Keratinocyte (primary cell): ENCODE data around the gene CDC42. TPM values are rescaled to one million over a fixed set of nuclear protein-coding genes. Genes with fewer than 3 reads are reported as not detected.
A peak's percentile ranks its signal among the peaks of the same experiment; 100 is the strongest.

ENCODE experiments used
- DNase-seq: peaks from one replicate; pipeline ENCODE4 v3.0.0-alpha.2; 2011; ENCODE audit warnings: low read depth, missing footprints, low spot score
- FAIRE-seq: peaks from 2 replicates; lab custom pipeline; 2011; peaks lifted over from hg19 to GRCh38; lab: Jason Lieb, UNC
- H2AFZ ChIP-seq: 2 replicates; pipeline ENCODE4 v1.6.0; 2012; ENCODE audit warnings: low read length, control low read depth, inconsistent platforms; ENCODE audit not compliant: control insufficient read depth
- H3K27ac ChIP-seq: 2 replicates; pipeline ENCODE4 v1.5.1; 2011; ENCODE audit warnings: low read length; ENCODE audit not compliant: control insufficient read depth, insufficient read depth
- H3K27me3 ChIP-seq: 3 replicates; pipeline ENCODE4 v1.6.0; 2011; ENCODE audit warnings: low read length; ENCODE audit not compliant: control insufficient read depth, insufficient read depth; ENCODE audit errors: extremely low read depth
- H3K36me3 ChIP-seq, 2 experiments: 2 replicates in 1 of 2; 3 replicates in 1 of 2; pipeline ENCODE4 v1.5.1; 2011; ENCODE audit warnings: low read length in 2 of 2, mild to moderate bottlenecking in 1 of 2; ENCODE audit not compliant: control insufficient read depth in 2 of 2, insufficient read depth in 2 of 2; ENCODE audit errors: extremely low read depth in 1 of 2
- H3K4me1 ChIP-seq: 3 replicates; pipeline ENCODE4 v1.5.1; 2011; ENCODE audit warnings: low read length; ENCODE audit not compliant: control insufficient read depth, insufficient read depth; ENCODE audit errors: extremely low read depth
- H3K4me2 ChIP-seq: 3 replicates; pipeline ENCODE4 v1.6.0; 2011; ENCODE audit warnings: low read depth, low read length; ENCODE audit not compliant: control insufficient read depth, insufficient read depth; ENCODE audit errors: extremely low read depth
- H3K4me3 ChIP-seq, 3 experiments: fragments of 200-600 bp in 1 of 3; sonication (generic) in 1 of 3; 2 replicates in 2 of 3; 3 replicates in 1 of 3; pipeline ENCODE4 v1.5.1; 2011 to 2016; ENCODE audit warnings: low read length in 3 of 3, mild to moderate bottlenecking in 3 of 3, control low read depth in 2 of 3, inconsistent platforms in 1 of 3, low read depth in 1 of 3, mixed read lengths in 1 of 3, mixed run types in 1 of 3, moderate library complexity in 1 of 3; ENCODE audit not compliant: control insufficient read depth in 2 of 3, insufficient read depth in 2 of 3; ENCODE audit errors: extremely low read depth in 1 of 3
- H3K79me2 ChIP-seq: 2 replicates; pipeline ENCODE4 v1.6.0; 2012; ENCODE audit warnings: low read length; ENCODE audit not compliant: control insufficient read depth, insufficient read depth
- H3K9ac ChIP-seq: 3 replicates; pipeline ENCODE4 v1.6.0; 2011; ENCODE audit warnings: low read length; ENCODE audit not compliant: control insufficient read depth, insufficient read depth; ENCODE audit errors: extremely low read depth
- H3K9me1 ChIP-seq: 3 replicates; pipeline ENCODE4 v1.6.0; 2011; ENCODE audit warnings: low read length; ENCODE audit not compliant: control insufficient read depth, insufficient read depth; ENCODE audit errors: extremely low read depth
- H3K9me3 ChIP-seq: 2 replicates; pipeline ENCODE4 v1.5.1; 2012; ENCODE audit warnings: low read depth, low read length; ENCODE audit not compliant: control insufficient read depth
- H4K20me1 ChIP-seq: 3 replicates; pipeline ENCODE4 v1.6.0; 2011; ENCODE audit warnings: low read length; ENCODE audit not compliant: control insufficient read depth, insufficient read depth; ENCODE audit errors: extremely low read depth
- CTCF ChIP-seq, 3 experiments: IDR thresholded peaks in 1 of 3; conservative IDR thresholded peaks in 1 of 3; optimal IDR thresholded peaks in 1 of 3; 2 replicates in 2 of 3; 3 replicates in 1 of 3; pipeline versions ENCODE3 to v1.5.1; 2011; ENCODE audit warnings: low read length in 3 of 3, mild to moderate bottlenecking in 3 of 3, moderate library complexity in 2 of 3, control low read depth in 1 of 3, inconsistent platforms in 1 of 3; ENCODE audit not compliant: insufficient read depth in 2 of 3; ENCODE audit errors: extremely low read depth in 1 of 3
- EZH2 ChIP-seq: IDR thresholded peaks from one replicate; pipeline ENCODE4 v1.6.1; 2012; ENCODE audit warnings: inconsistent platforms, mild to moderate bottlenecking, low read length, moderate library complexity
- dilution Hi-C: fragments of 300-500 bp; cut with MboI; formaldehyde crosslinking; loops from one replicate; pipeline ENCODE4 v1.7.0; 2020; ENCODE audit warnings: low sequenced_read_pairs; ENCODE audit not compliant: extremely low pct_ligation_motif_present
- polyA plus RNA-seq, 5 experiments: library from polyadenylated mRNA; depleted of rRNA in 3 of 5; stranded (reverse) in 3 of 5; stranded (forward) in 1 of 5; unstranded in 1 of 5; fragments of >200 nt; gene quantifications; 1 replicate in 1 of 5; 2 replicates in 3 of 5; 3 replicates in 1 of 5; pipeline versions ENCODE4 v1.2.1 to v1.2.3, GENCODE V29; 2011 to 2012; ENCODE audit warnings: missing spikeins in 2 of 5, low read depth in 1 of 5, low replicate concordance in 1 of 5

The CDC42 gene
- polyA plus RNA-seq, 1 donor (not counting 4 experiments of a cell fraction or from before 2014, with no cell fraction given): 499 TPM

DNA sequence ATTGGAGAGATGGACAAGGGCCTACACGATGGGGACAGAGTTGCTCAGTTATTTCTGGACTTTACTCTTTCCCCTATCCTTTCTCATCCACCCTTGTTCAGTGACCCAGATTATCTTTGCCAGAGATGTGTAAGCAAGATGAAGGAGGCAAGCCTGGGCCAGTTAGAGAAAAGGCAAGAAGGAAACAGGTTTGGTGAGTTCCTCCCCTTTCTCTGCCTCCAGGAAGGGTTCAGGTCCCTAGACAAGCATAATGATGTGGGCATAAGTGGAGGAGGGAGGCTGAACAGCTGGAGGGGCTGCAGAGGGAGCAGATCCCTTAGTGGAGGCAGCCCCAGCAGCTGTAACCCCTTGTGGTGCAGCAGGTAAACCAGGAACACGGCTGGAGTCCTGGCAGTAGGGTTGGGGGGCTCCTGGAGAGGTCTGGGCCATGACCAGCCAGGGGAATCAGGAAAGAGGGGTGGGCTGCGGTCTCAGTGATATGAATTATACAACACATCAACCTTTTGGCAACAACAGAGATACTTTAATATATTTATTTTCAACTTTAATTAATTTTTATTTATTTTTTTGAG, 9.2 kb upstream of the CDC42 start:
- Histone ChIP-seq H3K4me2 (peak overlapping the region; percentile 76), H3K36me3 (no peaks in the 10 kb centered on the region), H2AFZ (peak overlapping the region; percentile 51), H3K9me3 (peaks cover 2% of the 10 kb centered on the region), H4K20me1 (peaks cover 2% of the 10 kb centered on the region), H3K4me1 (peaks cover 57% of the 10 kb centered on the region), H3K27ac (peak overlapping the region; percentile 60), H3K27me3 (no peaks in the 10 kb centered on the region), H3K79me2 (no peaks in the 10 kb centered on the region), H3K4me3 (peak overlapping the region in 2 of 3 experiments; percentile 28 to 50), H3K9ac (peak overlapping the region; percentile 56), H3K9me1 (peaks cover 4% of the 10 kb centered on the region)
- no peak for DNase-seq
- dilution Hi-C loops: no loop called here
- TF ChIP-seq CTCF (optimal IDR thresholded peaks at IDR 0.05 in 1 of 3, IDR thresholded peaks at IDR 0.05 in 1 of 3, conservative IDR thresholded peaks at IDR 0.05 in 1 of 3; ENCODE audit: extremely low read depth in 1 of 3, insufficient read depth in 2 of 3, low read length in 3 of 3): no peak
- TF ChIP-seq EZH2: no peak
- peak; percentile 95 for FAIRE-seq

GRCh38 chr1:22044690-22045420, 7.7 kb upstream of the CDC42 start:
- FAIRE-seq (no peak), DNase-seq (no peak)
- H4K20me1 ChIP-seq: peaks cover 2% of the 10 kb centered on the region
- no peak overlapping the region for H3K4me3 ChIP-seq
- dilution Hi-C loops: no loop called here
- peaks cover 57% of the 10 kb centered on the region for H3K4me1 ChIP-seq
- no peaks in the 10 kb centered on the region for H3K36me3 ChIP-seq
- H3K27ac ChIP-seq: peak overlapping the region; percentile 83
- no peak overlapping the region for H2AFZ ChIP-seq
- H3K9me3 ChIP-seq: peaks cover 2% of the 10 kb centered on the region
- peaks cover 4% of the 10 kb centered on the region for H3K9me1 ChIP-seq
- H3K27me3 ChIP-seq: no peaks in the 10 kb centered on the region
- H3K4me2 ChIP-seq: peak overlapping the region; percentile 76
- no peaks in the 10 kb centered on the region for H3K79me2 ChIP-seq
- H3K9ac ChIP-seq: peak overlapping the region; percentile 57
- TF ChIP-seq CTCF (optimal IDR thresholded peaks at IDR 0.05 in 1 of 3, IDR thresholded peaks at IDR 0.05 in 1 of 3, conservative IDR thresholded peaks at IDR 0.05 in 1 of 3; ENCODE audit: extremely low read depth in 1 of 3, insufficient read depth in 2 of 3, low read length in 3 of 3) (no peak), EZH2 (no peak)
